ENCODE results near the gene GATAD1.
"Not testable (repeated sequence)": the region's sequence is repeated elsewhere in the genome, so short reads cannot be mapped to it uniquely, and the experiment has no call there.

GATAD1 gene

DNA sequence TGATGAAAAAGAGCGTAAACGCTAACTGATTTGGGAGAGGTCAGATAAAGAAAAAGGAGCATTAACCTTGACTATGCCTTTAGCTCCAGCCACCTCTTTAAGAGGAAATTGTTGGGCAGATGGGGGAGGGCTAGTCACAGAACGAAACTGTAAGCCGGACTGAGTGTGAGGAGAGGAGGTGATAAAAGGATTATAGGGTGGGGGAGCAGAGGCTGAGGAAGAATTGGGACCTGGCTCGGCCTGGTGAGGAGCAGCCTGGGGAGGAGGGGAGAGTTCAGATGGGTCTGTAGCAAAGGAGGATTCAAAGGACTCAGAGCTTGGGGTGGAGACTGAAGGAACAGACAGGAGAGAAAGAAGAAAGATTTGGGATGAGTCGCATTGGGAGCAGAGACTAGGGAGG is 36.3 kb downstream of the GATAD1 start:
- DNase-seq (ENCODE audit: low spot score) = not testable (repeated sequence)

DNA sequence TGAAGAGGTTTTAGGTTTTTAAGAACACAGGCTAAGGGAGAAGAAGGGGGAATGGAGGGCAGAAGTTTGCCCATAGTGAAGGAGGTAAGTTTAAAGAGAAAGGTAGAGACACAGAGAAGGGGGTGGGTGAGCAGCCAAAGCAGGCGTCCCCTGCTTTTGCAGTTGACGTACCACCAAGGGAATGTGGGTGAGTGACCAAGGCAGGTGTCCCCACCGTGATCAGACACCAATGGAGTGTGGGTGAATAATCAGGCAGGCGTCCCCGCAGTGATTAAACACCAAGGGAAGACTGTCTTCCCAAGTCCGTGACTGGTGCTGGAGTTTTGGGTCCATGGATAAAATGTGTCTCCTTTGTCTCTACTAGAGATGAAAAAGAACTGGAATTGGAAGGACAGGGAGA is 36.9 kb downstream of the GATAD1 start:
- not testable (repeated sequence) for DNase-seq (ENCODE audit: low spot score)

DNA sequence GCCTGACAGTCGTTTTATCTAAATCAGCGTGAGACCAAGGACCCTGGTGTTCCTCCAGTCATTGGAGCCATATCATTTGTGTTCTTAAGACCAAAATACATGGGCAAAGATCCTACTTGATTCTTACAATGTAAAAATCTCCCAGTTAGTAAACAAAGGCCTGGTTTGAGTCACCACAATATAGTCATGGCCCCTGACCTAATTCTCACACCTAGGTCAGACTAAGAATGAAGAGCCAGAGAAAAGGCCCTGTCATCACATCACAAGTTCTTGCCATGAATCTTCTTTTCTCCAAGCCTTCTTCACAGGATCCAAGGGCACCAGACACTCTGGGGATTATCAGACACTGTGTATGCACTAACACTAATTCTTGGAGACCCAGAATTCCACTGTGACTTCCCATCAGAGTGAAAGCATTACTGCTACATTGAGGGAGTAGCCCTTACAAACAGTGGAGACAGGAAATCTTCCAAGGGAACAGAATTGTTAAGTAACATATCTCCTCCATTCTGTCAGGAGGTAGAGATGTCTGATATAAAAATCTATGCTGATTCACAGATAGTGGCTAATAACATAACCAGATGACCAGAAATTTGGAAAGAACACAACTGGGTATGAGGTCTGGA is 38.1 kb downstream of the GATAD1 start:
- no peak for DNase-seq (ENCODE audit: low spot score)

DNA sequence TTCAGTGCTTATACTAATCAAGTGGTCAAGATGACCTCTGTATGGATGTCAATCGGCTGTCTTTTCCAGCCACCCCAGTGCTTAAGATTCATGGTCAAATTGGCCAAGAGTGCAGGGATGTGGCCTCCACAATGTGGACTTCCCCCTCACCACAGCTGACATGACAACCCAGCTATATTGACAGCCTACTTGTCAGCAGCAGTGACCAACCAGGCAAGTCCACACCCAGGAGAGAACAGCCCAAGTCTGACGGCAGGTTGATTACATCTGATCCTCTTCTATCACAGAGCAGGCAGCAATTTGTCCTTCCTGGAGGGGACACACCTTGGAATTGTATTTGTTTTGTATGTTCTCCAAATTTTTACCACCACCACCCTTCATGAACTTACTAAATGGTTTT is 38.7 kb downstream of the GATAD1 start:
- DNase-seq (ENCODE audit: low spot score) = no peak

DNA sequence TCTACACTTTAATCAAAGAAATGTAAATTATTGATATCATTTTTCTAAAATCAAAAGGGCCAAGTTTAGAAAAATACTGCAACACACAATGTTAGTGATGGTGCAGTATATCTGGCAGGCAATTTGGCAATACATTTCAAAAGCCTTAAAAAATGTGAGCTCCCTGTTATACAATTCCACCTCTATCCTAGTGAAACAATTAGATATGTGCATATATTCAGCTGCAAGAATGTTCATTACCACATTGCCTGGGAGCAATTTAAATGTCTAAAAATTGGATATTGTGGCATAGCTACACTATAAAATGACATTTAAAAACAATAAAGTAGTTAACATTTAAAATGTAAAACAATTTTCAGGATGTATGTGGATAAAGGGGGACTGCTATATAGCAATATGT is 40.5 kb downstream of the GATAD1 start:
- DNase-seq (ENCODE audit: low spot score) = no peak

DNA sequence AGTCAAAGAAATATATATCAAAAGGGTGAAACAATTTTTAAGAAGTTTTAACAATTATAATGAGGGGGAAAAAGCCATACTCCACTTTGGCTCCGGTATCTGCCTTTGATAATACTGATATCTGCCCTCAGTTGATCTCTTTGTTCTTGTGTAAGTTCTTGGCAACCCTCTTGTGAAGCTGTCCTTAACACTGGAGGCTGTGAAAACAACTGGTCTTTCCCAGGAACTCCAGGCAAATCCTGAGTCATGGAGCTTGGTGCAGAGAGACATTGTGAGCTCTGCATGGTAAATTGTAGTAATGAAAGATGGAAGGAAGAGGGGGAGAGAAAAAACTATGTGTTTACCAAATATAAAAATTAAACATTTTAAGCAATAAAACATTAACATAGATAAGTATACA is 42.4 kb downstream of the GATAD1 start:
- no peak for DNase-seq (ENCODE audit: low spot score)

DNA sequence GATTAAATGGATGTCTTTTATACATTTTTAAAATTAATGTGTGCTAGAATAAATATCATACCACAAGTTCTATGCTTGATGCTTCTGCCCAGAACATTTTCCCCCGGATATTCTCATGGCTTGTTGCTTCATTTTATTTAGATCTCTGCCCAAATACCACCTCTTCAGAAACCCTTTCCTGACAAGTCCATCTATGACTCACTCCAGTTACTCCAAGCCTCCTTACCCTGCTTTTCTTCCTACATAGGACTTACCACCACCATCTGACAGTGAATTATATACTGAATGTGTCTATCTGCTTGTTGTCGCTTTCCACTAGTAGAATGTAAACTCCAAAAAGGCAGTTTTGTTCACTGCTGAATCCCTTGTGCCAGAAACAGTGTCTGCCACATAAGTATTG is 49.6 kb downstream of the GATAD1 start:
- no peak for DNase-seq (ENCODE audit: low spot score)

DNA sequence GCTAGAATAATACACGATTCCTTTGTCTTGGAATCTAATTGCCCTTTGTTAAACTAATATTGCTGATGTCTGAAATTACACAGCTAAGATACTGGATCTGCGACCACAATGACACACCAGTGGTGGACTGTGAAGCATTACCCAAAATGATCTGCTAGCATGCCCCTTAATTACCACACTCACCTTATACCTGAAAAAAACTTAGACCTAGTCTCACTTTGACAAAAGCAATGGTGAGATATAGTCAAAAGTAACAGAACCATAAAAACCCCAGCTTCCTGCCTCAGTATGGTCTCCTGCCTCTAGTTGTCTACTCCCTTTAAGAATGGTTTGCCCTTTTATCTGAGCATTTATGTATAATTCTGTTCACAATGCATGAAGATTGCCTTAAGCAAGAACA is 51.3 kb downstream of the GATAD1 start:
- DNase-seq (ENCODE audit: low spot score) = no peak

DNA sequence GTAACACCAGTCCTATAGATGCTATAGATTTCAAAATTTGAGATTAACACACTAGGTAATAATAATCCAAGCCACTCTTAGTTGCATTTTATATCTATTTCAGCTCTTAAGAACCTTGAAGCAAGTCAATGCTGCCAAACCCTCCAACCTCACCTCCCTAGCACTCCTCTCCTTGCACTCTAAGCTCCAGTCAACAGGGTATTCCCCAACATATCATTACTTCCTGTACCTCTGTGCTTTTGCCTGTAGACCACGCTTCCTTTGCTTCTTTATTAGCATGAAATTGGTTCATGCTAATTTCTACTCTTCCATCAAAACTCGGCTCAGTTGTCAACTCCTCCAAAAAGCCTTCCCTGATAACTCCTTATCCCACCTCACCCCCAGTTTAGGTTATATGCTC is 56.5 kb downstream of the GATAD1 start:
- DNase-seq (ENCODE audit: low spot score) = no peak

DNA sequence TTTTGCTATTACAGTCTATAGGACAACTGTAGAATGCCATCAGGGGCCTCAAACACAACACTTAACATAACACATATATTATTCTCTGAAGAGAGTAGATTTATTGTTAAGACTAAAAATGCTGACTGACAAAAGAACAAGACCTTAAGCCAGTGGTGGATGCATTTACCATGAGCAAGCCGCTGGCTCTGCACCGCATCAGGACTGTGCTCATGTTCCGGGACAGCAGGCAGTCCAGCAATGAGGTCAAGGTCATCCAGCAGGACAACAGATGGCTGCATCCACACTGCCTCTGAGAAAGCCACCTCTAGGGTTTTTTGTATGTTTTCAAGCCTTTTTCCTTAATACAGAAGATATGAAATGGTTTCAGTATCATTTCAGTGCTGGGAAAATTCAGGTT is 57.3 kb downstream of the GATAD1 start:
- no peak for DNase-seq (ENCODE audit: low spot score)

DNA sequence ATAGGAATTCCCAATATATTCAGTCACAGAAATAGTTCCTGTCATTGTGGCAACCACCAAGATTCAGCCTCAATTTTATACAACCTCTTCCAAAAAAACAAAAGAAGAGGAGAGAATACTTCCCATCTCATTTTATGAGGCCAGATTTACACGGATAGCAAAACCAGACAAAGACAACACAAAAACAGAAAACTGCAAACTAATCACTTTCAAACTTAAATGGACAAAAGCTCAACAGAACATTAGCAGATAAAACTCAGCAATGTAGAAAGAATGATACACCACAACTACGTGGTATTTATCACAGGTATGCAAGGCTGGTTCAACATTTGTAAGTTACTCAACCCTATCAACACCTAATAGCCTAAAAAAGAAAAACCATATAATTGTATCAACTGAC is 59.1 kb downstream of the GATAD1 start:
- DNase-seq (ENCODE audit: low spot score) = no peak

DNA sequence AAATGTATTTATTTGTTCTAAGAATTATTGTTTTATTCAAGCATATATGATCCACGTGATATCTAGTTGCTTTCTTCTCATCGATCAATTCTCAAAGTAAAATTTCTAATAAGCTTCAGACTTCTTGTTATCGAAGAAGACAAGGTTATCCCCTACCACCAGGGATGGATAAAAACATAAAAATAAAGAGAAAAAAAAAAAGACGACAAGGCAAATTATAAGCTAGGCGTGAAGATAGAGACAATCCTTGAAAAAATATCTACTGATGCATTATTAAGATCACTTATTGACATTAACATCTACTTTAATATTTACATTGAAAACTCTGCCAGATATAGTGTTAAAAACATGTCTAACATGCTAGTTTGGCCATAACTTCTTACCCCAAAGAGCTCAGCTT is 61.7 kb downstream of the GATAD1 start:
- DNase-seq (ENCODE audit: low spot score) = no peak

Measured in NAMALWA (cell line).